ENCODE measurements around the gene PTPRN2.

- TF ChIP-seq, protein P1, sequence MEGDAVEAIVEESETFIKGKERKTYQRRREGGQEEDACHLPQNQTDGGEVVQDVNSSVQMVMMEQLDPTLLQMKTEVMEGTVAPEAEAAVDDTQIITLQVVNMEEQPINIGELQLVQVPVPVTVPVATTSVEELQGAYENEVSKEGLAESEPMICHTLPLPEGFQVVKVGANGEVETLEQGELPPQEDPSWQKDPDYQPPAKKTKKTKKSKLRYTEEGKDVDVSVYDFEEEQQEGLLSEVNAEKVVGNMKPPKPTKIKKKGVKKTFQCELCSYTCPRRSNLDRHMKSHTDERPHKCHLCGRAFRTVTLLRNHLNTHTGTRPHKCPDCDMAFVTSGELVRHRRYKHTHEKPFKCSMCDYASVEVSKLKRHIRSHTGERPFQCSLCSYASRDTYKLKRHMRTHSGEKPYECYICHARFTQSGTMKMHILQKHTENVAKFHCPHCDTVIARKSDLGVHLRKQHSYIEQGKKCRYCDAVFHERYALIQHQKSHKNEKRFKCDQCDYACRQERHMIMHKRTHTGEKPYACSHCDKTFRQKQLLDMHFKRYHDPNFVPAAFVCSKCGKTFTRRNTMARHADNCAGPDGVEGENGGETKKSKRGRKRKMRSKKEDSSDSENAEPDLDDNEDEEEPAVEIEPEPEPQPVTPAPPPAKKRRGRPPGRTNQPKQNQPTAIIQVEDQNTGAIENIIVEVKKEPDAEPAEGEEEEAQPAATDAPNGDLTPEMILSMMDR (conservative IDR thresholded peaks at IDR 0.05 in 1 of 2, IDR thresholded peaks at IDR 0.05 in 1 of 2; ENCODE audit: low read depth in 1 of 2, low read length in 2 of 2): no peak
- no peak for TF ChIP-seq EZH2 (IDR thresholded peaks at IDR 0.05; ENCODE audit: low read length, missing control alignments)
Observed at GRCh38 chr7:158432369-158433341, 155.0 kb downstream of the PTPRN2 start.

All from fibroblast of lung (primary cell).